GM21737 (cell line): ENCODE data around the gene ELF1.

Experiments used
- ATAC-seq: cut with Tn5 transposase; IDR thresholded peaks from one replicate; pipeline ENCODE4 v1.9.1; 2021; ENCODE audit warnings: mild to moderate bottlenecking, moderate library complexity; ENCODE audit not compliant: unreplicated experiment

Gene ELF1

DNA sequence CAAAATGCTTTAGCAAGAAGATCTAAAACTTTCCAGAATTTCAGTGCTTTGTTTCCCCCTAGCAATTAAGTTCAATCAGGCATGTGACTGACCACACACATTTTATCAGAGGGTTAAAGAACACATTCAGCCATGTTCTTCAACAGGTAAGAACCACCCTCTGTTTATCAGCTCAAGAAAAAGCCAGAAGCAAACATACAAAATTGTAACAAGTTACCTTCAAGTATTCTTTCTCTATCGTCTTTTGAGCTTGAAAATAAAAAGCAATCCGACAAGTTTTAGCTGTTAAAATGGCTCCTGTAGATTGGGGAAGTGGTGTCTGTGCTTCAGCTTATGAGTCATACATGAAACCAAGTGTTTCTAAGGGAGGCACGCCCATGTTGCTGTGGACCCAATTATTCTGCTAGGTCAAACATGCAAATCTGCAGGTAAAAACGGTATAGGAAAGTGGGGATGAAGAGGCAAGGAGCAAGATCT lies at the start of gene ELF1:
ELF1 (minus strand) TSS at position 306 of the 477 bp plus-strand sequence. CDS start 37,262 bp downstream, outside the sequence.
- ATAC-seq: peak; percentile 79

DNA sequence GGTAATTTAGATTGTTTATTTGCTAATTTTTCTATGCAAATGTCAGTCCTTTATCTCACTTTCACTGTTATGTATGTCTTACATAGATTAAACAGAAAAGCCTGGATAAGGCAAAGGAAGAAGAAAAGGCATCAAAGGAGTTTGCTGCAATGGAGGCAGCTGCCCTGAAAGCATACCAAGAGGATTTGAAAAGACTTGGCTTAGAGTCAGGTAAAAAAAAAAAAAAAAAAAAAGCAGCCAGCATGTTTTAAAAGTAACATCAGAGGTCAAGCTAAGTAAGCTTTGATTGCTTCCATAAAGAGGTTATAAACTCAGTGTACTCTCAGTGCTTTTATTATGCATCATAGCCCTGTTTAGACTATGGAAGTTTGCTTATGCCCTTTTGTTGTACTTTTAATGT lies 46.0 kb upstream of the ELF1 start:
- ATAC-seq: no peak

DNA sequence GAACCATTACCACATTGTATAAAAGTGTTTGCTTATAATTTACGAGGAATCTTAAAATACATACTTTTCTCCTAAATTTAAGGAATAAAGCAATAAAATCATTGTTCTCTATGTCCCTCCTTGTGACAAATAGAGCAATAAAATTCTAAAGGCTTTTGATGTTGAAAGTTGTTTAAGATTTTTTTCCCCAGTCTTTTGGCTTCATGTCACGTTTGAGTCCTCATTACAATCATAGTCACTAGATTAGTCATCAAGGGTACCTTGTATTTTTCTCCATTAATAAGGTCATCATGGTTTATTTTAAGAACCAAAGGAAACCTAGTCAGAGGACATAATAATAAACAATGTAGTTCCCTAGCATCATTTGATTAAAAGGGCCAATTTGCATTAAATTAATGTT lies 45.4 kb upstream of the ELF1 start:
- ATAC-seq: no peak

DNA sequence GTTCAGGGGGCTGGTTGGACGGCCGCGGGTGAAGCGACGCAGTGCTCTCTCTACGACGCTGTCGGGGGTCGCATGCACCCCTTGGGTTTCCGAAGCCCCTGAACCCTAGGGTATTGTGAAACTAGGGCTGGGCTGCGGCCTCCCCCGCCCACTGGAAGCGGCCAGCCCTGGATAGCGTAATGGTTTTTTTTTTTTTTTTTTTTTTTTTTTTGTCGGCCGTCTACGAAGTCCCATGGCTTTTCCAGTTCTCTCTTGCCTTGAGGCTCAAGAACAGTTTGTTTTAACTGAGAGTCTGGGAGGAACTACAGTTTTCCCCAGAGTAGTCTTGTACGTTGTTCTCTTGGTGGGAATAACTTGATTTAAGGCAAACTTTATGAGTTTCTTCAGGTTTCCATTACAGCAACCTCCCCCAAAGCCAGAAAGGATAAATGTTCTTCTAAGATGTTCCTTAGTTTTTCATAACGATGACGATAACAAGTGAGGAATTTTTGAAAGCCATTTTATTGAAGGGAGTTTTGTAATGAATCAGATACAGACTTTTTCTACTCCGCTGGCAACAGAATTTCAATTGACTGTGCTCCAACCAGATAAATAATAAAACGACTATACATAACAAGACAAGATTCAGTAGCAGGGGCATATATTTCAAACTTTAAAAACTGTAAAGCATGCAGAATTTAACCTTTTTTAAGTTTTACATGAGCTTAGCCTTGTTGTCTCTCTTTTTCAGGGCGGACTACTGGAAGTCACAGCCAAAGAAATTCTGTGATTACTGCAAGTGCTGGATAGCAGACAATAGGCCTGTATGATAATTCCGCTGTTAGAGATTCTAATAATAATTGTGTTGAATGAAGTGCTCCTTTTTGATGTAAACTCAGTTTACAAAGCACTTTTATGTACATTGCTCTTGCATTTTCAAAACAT lies 43.1 kb upstream of the ELF1 start:
- ATAC-seq: peak; percentile 22

DNA sequence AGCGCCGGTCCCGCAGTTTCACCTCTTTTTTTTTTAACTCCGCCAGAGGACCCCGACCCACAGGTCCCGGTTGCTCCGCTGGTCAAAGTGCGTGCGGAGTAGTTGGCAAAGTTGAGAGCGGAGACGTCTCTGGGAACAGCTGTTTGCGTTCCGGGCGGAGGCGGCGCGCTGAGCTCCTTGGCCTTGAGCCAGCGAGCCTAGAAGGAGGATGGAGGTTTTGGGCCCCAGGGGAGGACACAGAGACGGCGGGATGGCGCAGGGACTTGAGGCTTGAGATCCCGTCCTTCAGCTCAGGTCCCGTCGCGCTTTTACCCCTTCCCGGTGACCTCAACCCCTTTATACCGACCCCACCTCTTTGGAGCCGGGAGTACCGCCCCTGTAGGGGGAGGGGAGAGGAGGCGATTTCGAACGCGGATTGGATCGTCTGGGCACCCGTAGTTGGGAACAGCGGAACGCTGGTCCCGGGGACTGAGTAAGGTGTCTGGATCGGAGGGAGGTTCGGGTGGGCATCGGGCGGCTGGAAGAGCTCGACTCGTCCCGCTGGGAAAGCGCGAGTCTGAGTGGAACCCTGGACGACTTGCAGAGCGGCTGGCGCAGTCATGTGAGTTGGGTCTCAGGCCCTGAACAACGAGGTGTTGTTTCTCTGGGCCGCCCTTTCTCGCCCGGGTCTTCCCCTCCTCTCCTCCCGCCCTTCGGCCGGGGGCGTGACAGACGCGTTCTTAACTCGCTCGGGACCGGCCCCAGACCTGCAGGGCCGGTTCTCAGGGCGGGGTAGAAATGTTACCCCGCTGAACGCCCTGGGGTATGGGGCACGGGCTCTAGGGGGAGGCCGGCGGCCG lies 42.2 kb upstream of the ELF1 start, which contains the start of gene WBP4:
WBP4 (plus strand) TSS at position 435 of the 839 bp plus-strand sequence; CDS start at position 600, 165 bp downstream.
- peak; percentile 62 for ATAC-seq

DNA sequence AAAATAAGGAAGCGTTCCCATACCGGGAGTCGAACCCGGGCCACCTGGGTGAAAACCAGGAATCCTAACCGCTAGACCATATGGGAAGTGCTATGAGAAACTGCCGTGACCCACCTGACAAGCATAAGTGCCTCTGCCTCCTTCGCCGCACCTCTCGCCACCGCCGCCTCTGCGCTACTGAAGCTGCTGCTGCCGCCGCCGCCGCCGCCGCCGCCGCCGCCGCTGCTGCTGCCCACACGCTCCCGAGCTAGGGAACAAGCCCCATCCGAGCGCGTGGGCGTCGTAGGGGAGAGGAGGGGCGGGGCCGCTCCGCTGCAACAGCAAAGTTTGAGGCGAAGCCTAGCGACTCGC lies 41.6 kb upstream of the ELF1 start:
- peak; percentile 25 for ATAC-seq

DNA sequence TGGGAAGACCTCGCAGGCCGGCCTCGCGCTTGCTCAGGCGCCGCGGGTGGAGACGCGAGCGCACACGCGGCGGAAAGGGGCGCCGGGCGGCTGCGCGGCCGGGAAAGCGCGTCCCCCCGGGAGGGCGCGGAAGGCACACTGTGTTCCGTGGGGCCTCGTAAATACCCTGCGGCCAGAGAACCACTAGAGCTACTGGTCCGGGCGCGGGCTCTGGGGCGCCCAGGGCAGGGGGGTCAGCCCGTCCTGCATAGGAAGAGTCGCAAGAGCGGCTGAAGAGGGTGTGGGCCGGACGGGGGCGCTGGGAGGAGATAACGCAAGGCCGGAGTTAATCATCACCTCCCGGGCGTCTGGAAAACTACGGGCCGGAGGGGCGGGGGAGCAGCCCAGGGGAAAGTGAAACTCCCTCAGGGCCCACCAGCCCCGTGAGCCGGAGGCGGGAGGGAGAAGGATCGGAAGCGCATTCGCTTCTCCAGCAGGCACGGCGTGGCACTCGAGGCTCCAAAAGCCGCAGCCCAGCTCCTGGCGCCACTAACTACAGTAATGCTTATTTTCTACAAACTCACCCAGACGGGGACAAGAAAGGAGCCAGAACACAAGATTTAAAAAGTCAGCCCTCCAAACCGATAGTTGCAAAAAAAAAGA lies 41.1 kb upstream of the ELF1 start:
- ATAC-seq: peak; percentile 45

DNA sequence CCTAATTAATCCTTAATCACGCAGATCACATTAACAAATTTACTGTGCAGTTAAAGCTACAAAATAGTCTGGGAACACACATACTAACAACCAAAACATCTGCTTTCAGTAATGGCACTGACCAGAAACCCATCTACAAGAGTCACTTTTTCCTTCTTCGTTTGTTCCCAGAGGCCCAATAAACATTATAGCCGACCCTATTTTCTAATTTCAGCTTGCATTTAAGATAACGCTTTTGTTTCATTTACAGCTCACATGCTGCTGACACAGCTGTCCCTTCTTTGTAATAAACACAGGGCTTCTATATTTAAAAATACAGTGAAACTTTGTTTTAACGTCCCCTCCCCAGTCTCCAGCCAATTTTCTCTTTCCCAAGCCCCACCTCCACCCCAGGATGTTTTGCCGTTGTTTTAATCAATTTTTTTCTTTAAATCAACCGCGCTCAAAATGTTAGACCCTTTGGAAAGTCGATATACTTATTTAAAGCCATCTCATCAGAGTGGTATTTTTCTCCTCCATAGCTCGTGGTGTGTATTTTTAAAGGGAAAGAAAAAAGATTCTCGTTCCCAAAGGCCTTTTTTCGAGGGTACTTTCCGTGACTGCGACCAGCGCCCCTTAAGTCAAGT lies 40.5 kb upstream of the ELF1 start:
- no peak for ATAC-seq

DNA sequence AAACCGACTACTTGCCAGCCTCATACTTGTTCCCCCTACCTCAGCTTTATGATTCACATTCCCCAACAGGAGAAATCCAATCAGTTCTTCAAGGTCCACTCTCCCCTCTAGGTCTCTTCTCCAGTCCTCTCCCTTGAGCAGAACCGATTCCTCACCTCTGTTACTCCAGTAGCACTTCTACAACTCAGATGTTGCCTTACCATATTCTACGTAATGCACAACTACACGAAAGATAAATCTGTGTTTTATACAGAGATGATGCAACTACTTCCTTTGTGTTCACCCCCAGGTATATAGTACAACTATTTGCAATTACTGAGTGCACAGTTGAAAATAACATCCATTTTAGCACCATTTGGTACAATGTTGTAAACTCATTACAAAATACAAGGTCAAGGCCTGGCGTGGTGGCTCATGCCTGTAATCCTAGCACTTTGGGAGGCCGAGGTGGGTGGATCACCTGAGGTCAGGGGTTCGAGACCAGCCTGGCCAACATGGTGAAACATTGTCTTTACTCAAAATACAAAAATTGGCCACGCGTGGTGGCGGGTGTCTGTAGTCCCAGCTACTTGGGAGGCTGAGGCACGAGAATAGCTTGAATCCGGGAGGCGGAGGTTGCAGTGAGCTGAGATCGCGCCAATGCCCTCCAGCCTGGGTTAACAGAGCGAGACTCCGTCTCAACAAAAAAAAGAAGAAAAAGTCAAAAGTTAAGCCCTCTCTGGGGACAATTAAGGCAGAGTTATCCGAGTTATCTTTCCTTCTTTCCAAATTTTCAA lies 39.4 kb upstream of the ELF1 start:
- no peak for ATAC-seq

DNA sequence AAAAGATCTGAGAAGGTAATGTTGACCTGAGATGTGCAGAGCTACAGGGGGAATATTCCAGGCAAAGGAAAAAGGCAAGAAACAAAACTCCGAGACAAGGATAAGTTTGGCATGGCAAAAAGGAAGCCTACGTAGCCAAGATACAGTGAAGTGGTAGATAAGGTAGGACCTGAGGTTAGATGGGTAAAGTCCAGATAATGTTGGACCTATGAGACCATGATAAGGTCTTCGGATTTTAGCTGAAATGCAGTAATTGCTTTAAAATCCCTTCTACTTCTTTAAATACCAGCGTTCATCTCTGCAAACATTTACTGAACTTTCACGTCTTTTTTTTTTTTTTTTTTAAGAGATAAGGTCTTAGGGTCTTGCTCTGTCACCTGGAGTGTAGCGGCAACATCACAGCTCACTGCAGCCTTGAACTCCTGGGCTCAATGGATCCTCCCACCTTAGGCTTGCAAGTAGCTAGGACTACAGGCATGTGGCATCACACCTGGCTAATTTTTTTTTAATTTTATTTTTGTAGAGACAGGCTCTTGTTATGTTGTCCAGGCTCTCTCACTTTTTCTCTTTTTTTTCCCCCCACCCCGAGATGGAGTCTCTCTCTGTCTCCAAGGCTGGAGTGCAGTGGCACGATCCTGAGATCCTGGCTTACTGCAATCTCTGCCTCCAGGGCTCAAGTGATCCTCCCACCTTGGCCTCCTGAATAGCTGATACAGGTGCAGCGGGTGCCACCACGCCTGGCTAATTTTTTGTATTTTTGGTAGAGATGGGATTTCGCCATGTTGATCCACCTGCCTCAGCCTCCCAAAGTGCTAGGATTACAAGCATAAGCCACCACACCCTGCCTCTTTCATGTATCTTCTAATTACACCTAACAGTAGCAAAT lies 38.0 kb upstream of the ELF1 start:
- no peak for ATAC-seq

DNA sequence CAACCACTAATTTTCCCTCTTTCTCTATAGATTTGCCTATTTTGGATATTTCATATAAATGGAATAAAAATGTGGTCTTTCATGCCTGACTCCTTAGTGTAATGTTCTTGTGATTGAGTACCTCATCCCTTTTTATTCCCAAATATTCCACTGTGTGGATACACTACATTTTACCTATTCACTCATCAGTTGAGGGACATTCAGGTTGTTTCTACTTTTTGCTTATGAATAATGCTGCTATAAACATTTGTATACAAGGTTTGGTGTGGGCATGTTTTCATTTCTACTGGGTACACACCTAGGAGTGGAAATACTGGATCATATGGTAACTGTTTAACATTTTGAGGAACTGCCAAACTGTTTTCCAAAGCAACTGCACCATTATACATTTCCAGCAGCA lies 37.1 kb upstream of the ELF1 start:
- no peak for ATAC-seq

DNA sequence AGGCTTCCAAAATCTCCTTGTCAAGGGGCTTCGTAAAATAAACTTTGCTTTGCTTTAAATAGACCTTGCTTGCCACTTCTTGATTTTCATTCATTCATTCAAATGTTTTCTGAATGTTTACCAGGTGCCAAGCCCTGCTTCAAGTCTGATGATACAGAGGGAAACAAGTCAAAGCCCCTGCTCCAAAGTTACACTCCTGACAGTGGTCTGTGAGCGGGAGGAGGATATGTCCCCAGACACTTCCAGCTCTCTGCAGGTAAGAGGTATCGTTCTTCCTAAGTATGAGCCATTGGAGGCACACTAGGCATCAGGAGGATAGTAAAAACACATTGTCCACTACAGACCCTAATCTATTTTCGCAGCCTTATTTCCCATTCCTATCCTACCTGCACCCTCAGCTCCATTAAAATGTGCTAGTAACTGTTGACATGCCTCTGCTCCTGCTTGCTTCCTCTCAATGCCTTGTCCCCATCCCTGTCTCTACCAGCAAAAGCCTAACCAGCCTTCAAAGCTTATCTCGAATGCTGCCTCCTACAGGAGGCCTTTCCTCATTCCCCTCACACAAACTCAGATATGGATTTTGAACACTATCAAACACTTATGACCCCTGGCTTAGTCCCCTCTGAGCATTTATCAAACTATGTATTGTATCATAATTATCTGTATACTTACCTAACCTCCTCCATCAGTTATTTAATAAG lies 36.0 kb upstream of the ELF1 start:
- ATAC-seq: no peak

DNA sequence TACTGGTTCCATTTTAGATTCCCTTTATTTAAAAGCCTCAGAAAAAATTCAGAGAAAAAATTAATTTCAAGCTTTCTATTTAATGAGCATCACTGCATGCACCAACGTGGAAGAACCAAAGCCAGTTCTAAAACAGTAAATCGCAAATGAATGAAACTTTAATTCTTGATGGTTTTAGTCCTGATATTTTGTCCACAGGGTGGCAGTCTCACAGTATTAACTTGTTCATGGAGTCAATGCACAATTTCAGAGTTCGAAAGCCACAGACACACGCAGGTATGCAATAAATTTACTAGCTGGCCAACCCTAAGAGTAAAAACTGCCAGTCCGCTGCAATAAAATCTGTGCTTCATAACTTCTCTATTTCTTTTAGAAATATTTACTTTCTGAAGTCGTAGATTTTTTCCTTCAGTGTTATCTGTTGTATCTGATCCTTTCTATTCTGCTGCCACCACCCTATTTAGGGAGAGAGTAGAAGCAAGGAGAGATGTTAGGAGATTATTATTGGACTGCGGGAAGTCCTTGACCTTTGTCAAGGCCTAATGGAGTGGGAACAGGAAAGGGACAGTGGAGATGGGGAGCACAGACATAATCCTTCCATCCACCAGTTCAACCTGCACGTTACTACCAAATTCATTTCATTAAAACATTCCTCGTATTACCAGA lies 35.2 kb upstream of the ELF1 start:
- no peak for ATAC-seq

DNA sequence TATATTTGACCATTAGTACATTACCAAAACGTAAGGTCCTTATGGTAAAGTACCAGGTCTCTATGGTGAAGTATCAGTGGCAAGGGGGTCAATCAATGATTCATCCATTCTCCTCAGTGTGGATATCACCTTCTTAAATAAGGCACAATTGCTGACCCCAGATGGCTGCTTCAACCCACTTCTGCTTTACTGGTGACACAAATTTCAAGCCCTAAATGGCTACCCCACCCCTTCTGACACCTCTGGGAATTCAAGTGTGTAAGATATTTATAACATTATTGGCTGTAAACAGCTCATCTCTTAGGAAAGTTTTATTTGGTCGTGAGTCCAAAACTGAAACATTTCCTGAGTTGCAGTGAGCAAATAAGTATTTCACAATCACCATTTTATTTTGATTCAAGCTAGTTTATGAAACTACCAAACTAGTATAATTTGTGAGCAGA lies 34.3 kb upstream of the ELF1 start:
- ATAC-seq: peak; percentile 50

DNA sequence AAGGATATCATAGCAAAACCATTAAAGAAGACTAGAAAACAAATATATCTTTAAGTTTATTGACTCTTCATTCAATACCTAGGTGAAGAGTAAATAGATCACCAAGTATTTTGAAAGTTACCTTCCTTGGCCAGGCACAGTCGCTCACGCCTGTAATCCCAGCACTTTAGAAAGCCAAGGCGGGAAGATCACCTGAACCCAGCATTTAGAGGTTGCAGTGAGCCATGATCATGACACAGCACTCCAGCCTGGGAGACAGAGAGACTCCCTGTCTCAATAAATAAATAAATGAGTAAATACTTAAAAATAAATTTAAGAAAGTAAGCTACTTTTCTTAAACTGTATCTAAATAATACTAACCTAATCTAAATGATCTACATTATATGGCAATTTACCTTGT lies 33.3 kb upstream of the ELF1 start:
- ATAC-seq: no peak

DNA sequence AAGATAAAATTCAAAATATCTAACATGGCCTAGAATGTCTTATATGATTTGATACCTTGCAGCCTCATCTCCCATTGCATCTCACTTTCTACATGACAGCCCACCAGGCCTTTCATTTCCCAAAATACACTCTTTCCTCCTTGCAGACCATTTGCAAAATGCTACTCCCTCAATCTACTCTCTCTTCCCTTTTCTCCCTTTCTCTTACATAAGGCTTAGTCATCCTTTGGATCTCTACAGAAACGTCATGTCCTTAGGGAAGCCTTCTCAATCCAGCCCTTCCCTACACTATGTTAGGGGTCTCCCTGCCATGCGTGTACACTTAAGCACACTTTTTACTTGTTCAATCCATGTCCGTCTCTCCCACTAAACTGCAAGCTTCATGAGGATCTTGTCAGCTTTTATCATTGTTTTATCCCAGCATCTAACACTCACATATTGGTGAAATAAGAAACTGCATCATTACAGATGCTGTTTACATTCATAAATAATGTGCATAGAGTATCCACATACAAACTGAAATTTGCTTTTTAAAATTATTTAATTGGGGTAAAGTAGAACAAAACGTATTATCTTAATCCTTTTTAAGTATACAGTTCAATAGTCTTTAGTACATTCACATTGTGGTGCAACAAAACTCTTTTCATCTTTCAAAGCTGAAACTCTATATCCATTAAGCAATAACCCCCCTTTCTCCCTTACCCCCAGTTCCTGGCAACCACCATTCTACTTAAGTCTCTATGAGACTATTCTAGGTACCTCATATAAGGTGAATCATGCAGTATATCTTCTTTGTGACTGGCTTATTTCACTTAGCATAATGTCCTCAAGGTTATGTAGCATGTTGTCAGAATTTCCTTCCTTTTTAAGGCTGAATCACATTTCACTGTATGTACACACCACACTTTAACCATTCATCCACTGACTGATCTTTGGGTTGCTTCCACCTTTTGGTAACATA lies 30.6 kb upstream of the ELF1 start:
- ATAC-seq: no peak

DNA sequence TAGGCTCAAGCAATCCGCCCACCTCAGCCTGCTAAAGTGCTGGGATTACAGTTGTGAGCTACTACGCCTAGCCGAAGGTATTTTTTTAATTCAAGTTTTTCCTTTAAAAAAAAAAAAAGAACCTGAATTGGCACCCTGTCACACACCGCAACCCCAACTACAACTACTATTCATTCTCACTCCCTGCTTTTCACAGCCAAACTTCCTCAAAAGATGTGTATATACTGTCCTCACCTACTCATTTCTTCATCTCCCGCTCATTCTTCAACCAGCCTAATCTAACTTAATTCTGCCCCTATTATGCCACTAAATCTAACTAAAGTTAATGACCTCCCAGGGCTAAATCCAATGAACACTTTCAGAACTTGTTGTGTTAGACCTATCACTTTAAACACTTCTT lies 29.5 kb upstream of the ELF1 start:
- no peak for ATAC-seq
